SU-DHL-6 (cell line): ENCODE data around the gene TTN.

ENCODE experiments used
- H2AFZ ChIP-seq: fragments of 200-600 bp; sonication (generic); 2 replicates; pipeline ENCODE4 v1.6.1; 2014; ENCODE audit warnings: low read depth, mild to moderate bottlenecking, moderate library complexity, mixed read lengths, antibody characterized with exemption, low read length; ENCODE audit not compliant: severe bottlenecking
- H3F3A ChIP-seq: fragments of 200-600 bp; shearing (Covaris generic); 2 replicates; pipeline ENCODE4 v1.6.0; 2016; ENCODE audit warnings: antibody characterized with exemption, mild to moderate bottlenecking; ENCODE audit not compliant: insufficient read depth
- H3K27ac ChIP-seq: fragments of 200-600 bp; sonication (generic); 2 replicates; pipeline ENCODE4 v1.5.1; 2016; ENCODE audit warnings: low read depth, mild to moderate bottlenecking, low read length, moderate library complexity, mixed read lengths
- H3K27me3 ChIP-seq: fragments of 200-600 bp; sonication (generic), shearing (Covaris generic); 2 replicates; pipeline ENCODE4 v1.6.0; 2014; ENCODE audit warnings: mild to moderate bottlenecking, low read length
- H3K36me3 ChIP-seq: fragments of 200-600 bp; sonication (generic); 2 replicates; pipeline ENCODE4 v1.6.1; 2014; ENCODE audit warnings: mild to moderate bottlenecking, low read length, mixed read lengths
- H3K4me2 ChIP-seq: fragments of 300-600, 200-600 bp; shearing (Covaris generic), sonication (generic); 2 replicates; pipeline ENCODE4 v1.6.0; 2014; ENCODE audit warnings: low read length, low read depth, mild to moderate bottlenecking; ENCODE audit not compliant: poor library complexity, severe bottlenecking
- H3K4me3 ChIP-seq: fragments of 200-600 bp; sonication (generic); 2 replicates; pipeline ENCODE4 v1.5.1; 2014; ENCODE audit warnings: antibody characterized with exemption, low read length, mild to moderate bottlenecking, mixed read lengths; ENCODE audit not compliant: insufficient read depth, poor library complexity, severe bottlenecking
- H3K79me2 ChIP-seq: fragments of 200-600 bp; sonication (generic); 2 replicates; pipeline ENCODE4 v1.6.1; 2014; ENCODE audit warnings: mild to moderate bottlenecking, low read length, moderate library complexity; ENCODE audit not compliant: insufficient read depth
- H3K9ac ChIP-seq: fragments of 200-600 bp; sonication (generic); 2 replicates; pipeline ENCODE4 v1.7.0; 2014; ENCODE audit warnings: mild to moderate bottlenecking, low read length
- H3K9me2 ChIP-seq: fragments of 200-600 bp; sonication (generic); replicated peaks from 2 replicates; pipeline ENCODE4 v1.6.1; 2014; ENCODE audit warnings: low read length; ENCODE audit not compliant: insufficient read depth
- H3K9me3 ChIP-seq: fragments of 200-600 bp; sonication (generic); 2 replicates; pipeline ENCODE4 v1.6.1; 2014; ENCODE audit warnings: low read length, mixed read lengths; ENCODE audit not compliant: insufficient read depth
- H4K20me1 ChIP-seq: fragments of 200-600 bp; sonication (generic); 2 replicates; pipeline ENCODE4 v1.6.1; 2014; ENCODE audit warnings: low read depth, mild to moderate bottlenecking, antibody characterized with exemption, low read length, moderate library complexity, mixed read lengths
- EZH2phosphoT487 ChIP-seq: fragments of 200-600 bp; sonication (generic), shearing (Covaris generic); conservative IDR thresholded peaks from 2 replicates; pipeline ENCODE4 v1.6.1; 2018; ENCODE audit warnings: mild to moderate bottlenecking, antibody characterized with exemption, low read length, moderate library complexity, mixed read lengths
- TF ChIP-seq, protein P1 (sequence below): fragments of 200-600 bp; sonication (generic); IDR thresholded peaks from one replicate; pipeline ENCODE4 v1.5.1; 2017; ENCODE audit warnings: antibody characterized with exemption, mild to moderate bottlenecking, low read length, moderate library complexity; ENCODE audit not compliant: insufficient read depth, poor library complexity, severe bottlenecking

TTN gene

DNA sequence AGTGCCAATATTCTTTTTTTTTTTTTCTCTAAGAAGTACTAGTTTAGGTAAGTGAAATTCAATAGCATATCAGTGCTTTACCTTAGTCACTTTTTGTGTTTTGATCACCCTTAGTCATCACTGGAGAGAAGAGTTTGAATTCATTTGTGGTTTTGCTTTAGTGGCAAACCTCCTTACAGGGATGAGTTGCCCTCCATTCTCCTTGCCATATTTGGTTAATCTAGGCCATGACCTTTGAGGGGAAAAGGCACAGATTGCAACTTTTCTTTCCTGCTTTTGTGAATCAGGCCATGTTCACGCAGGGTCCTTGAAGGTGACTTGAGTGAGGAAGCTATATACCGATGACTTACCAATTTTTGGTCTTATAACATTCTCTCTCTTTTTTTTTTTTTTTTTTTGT is 292.6 kb downstream of the TTN start:
- Histone ChIP-seq H3K36me3 (no peaks in the 10 kb centered on the region), H2AFZ (no peak overlapping the region), H3K9ac (no peak overlapping the region), H3K9me3 (no peaks in the 10 kb centered on the region), H4K20me1 (no peaks in the 10 kb centered on the region), H3F3A (no peaks in the 10 kb centered on the region), H3K9me2 (no peaks in the 10 kb centered on the region), H3K4me2 (no peak overlapping the region), H3K4me3 (no peak overlapping the region), H3K27me3 (no peaks in the 10 kb centered on the region), H3K79me2 (no peaks in the 10 kb centered on the region), H3K27ac (no peak overlapping the region)
- no peak for TF ChIP-seq EZH2phosphoT487
- TF ChIP-seq, protein P1, sequence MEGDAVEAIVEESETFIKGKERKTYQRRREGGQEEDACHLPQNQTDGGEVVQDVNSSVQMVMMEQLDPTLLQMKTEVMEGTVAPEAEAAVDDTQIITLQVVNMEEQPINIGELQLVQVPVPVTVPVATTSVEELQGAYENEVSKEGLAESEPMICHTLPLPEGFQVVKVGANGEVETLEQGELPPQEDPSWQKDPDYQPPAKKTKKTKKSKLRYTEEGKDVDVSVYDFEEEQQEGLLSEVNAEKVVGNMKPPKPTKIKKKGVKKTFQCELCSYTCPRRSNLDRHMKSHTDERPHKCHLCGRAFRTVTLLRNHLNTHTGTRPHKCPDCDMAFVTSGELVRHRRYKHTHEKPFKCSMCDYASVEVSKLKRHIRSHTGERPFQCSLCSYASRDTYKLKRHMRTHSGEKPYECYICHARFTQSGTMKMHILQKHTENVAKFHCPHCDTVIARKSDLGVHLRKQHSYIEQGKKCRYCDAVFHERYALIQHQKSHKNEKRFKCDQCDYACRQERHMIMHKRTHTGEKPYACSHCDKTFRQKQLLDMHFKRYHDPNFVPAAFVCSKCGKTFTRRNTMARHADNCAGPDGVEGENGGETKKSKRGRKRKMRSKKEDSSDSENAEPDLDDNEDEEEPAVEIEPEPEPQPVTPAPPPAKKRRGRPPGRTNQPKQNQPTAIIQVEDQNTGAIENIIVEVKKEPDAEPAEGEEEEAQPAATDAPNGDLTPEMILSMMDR = no peak

DNA sequence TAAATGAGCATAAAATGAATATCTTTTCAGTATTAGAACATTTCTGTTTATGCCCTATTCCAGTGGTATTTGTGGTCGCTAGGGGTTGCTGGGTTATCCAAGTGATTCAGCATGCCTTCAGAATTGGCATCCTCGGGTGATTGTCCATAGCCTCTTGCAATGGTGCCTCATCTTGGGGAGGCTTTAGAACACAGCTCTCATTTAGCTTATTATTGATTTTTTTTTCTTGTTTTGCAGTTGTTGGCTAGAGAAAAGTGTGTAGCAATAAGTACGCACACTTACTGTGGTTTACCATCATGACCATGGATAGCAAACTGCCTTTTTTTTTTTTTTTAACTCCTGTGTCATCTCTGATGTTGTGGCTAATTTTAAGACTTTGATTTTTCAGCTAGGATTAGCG is 293.3 kb downstream of the TTN start:
- Histone ChIP-seq H3K27ac (no peak overlapping the region), H3K9ac (no peak overlapping the region), H3K4me3 (no peak overlapping the region), H3K4me2 (no peak overlapping the region), H2AFZ (no peak overlapping the region), H3K9me3 (no peaks in the 10 kb centered on the region), H3K9me2 (no peaks in the 10 kb centered on the region), H3K27me3 (no peaks in the 10 kb centered on the region), H3K36me3 (no peaks in the 10 kb centered on the region), H4K20me1 (no peaks in the 10 kb centered on the region), H3K79me2 (no peaks in the 10 kb centered on the region), H3F3A (no peaks in the 10 kb centered on the region)
- TF ChIP-seq, protein P1 = no peak
- TF ChIP-seq EZH2phosphoT487 = no peak

GRCh38 chr2:178512484-178512883 is 294.7 kb downstream of the TTN start:
- no peak overlapping the region for H3K4me3 ChIP-seq
- no peaks in the 10 kb centered on the region for H3K27me3 ChIP-seq
- no peaks in the 10 kb centered on the region for H3K9me2 ChIP-seq
- H2AFZ ChIP-seq = no peak overlapping the region
- no peak overlapping the region for H3K4me2 ChIP-seq
- TF ChIP-seq, protein P1 = no peak
- no peak for TF ChIP-seq EZH2phosphoT487
- no peak overlapping the region for H3K9ac ChIP-seq
- no peak overlapping the region for H3K27ac ChIP-seq
- H3K9me3 ChIP-seq = no peaks in the 10 kb centered on the region
- H3K79me2 ChIP-seq = no peaks in the 10 kb centered on the region
- H4K20me1 ChIP-seq = no peaks in the 10 kb centered on the region
- H3K36me3 ChIP-seq = no peaks in the 10 kb centered on the region
- no peaks in the 10 kb centered on the region for H3F3A ChIP-seq
